Measurements from ENCODE around the gene C22orf23. TPM values are rescaled to one million over a fixed set of nuclear protein-coding genes. Genes with fewer than 3 reads are reported as not detected.
"Not testable (repeated sequence)": the region's sequence is repeated elsewhere in the genome, so short reads cannot be mapped to it uniquely, and the experiment has no call there.

C22orf23 gene
- total RNA-seq, 1 experiment from 2014 or later = 0.22 TPM

DNA sequence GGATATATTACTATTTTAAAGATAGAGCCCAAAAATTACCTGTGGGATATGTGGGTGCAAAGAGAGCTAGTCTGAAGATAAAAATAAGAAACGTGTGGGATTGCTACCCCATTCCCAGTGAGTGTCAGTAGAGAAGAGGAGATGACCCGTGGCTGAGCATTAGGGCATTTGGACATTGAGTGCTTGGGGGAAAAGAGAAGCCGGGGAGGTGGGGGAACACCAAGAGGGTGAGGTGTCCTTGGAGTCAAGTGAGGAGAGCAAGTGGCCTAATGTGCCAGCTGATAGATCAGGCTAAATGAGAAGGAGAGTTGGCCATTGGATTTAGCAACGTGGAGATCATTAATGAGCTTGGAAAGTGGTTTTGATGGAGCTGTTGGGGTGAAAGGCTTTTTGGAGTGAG lies 1.3 kb upstream of the C22orf23 start:
- no peak for DNase-seq (ENCODE audit: low read depth)

DNA sequence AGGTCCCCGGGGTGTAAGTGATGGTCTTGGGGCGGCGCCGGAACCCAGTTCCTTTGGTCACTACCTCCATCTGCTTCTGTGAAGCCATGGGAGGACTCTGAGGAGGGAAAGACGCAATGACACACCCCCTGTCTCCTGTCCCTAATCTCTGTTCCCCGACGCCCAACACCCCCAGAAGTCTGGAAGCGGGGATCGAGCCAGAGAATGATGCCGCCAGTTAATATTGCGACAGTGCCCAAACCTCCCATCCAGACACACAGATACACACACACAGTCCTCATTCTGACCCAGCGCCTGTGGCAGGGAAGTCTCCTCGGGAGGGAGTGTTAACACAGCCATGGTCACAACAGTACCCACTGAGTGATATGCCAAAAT lies 352 bp downstream of the C22orf23 start:
- DNase-seq (ENCODE audit: low read depth) = no peak

DNA sequence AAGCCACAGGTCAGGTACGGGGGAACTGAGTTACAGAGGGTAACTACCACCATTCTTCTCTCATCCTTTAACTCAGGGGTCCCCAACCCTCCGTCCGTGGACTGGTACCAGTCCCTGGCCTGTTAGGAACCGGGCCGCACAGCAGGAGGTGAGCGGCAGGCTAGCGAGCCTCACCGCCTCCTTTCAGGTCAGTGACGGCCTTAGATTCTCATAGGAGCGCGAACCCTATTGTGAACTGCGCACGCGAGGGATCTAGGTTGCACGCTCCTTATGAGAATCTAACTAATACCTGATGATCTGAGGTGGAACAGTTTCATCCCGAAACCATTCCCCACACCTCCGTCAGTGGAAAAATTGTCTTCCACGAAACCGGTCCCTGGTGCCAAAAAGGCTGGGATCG lies 772 bp downstream of the C22orf23 start:
- DNase-seq (ENCODE audit: low read depth) = not testable (repeated sequence)

DNA sequence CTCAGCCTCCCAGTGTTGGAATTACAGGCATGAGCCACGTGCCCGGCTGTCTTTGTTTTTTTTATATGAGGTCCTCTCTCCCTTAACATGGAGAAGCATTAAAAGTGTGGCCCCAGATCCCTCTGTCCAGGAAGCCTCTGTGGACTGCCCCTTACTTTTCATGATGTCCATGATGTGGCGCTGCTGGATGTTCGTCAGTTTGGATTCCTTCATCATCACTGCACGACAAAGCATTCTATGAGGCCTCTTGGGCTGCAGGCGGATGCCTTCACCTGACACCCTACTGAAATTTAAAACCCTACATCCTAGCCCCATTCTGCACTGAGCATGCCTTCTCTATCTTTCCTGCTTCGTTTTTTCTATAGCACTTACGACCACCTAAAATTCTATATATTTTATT lies 2.1 kb downstream of the C22orf23 start:
- peak; percentile 19 for DNase-seq (ENCODE audit: low read depth)

DNA sequence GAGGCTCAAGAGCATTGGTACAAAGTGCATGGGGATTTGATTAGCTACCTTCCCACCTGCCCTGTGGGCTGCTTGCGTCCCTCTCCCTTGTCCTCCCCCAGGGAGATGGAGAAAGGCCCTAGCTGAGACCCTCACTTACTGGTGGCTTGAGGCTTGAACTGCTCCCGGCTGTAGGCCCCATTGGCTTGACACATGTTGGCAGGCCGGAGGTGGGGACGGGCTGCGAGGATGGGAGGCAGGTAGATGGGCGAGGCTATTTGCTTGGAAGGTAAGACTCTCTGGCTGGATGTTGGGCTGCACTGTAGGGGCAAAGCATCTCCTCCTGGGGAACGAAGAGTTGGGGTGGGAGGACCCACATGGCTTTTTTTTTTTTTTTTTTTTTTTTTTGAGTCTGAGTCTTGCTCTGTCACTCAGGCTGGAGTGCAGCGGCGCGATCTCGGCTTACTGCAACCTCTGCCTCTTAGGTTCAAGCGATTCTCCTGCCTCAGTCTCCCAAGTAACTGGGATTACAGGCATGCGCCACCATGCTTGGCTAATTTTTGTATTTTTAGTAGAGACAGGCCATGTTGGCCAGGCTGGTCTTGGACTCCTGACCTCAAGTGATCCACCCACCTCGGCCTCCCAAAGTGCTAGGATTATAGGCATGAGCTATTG lies 6.1 kb downstream of the C22orf23 start:
- DNase-seq (ENCODE audit: low read depth) = not testable (repeated sequence)

DNA sequence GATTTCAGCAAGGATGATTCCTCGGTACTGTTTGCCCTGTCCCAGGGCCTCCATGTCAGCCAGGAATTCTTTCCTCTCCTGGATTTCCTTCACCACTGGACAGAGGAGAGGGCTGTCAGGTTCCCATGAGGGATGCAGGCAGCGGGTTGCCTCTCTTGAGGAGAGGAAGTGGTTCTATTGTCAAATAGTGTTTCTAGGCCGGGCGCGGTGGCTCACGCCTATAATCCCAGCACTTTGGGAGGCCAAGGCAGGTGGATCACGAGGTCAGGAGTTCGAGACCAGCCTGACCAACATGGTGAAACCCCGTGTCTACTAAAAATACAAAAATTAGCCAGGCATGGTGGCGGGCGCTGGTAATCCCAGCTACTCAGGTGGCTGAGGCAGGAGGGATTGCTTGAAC lies 9.0 kb downstream of the C22orf23 start:
- not testable (repeated sequence) for DNase-seq (ENCODE audit: low read depth)

DNA sequence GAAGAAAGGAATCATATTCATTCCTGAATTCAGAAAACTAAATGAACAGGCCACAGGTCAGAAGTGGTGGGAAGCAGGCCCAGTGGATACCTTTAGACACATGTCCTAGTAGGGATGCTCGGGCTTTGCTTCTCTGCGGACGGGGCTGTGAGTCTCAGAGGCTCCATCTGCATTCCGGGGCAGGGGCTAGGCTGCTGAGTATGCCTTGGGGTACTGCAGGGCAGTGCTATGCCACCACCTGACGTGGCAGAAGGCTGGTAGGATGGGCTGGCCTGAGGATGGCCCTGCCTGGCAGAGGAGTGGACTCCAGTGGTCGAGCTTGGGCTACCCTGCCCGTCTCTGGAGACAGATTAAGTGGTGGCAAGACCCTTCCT lies 9.6 kb downstream of the C22orf23 start:
- DNase-seq (ENCODE audit: low read depth) = no peak

DNA sequence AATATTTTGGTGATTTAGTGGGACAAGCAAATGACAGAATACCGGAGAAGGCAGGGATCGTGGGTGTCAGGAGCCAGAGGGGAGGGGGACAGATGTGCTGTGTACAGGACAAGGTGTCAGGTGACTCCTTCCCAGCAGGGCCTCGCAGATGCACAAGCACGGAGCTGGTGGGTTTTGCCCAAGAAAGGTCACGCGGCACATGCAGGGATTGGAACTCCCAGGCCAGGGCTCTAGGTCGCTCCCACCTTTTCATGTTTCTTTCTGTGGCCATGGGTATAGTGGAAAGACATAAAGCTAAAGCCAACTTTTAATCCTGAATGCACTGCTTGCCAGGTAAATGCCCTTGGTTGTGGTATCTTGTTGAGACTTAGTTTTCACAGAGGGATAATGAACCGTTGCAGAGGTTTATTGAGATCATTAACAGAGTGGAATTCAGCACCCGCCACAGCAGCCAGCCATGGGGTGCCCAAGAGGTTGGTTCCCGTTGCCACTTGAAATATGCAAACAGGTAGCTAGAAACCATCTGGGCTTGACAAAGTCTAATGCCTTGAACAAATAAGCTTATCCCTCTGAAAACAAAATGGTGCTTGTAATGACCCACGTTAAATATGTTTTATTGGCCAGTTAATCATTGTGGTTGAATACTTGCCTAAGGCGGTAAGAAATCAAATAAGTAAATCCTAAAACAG lies 10.1 kb downstream of the C22orf23 start:
- peak; percentile 9 for DNase-seq (ENCODE audit: low read depth)

DNA sequence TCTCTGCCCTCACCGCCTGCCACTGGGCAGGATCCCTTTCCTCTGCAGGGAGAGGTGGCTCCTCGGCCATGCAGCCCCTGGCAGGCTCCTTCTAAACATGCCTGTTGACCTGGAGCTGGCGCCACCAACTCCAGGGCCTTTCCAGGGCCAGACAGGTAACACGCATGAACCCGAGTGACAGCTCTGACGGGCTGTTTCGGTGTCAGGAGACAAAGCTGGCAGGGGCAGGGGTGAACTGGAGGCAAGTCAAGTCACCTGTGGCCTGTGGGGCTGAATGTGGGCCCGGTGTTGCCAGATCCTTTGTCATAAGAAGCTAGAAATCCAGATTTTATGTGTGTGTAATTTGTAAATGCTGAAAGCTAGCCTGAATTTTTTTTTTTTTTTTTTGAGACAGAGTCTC lies 11.3 kb downstream of the C22orf23 start:
- DNase-seq (ENCODE audit: low read depth) = no peak

DNA sequence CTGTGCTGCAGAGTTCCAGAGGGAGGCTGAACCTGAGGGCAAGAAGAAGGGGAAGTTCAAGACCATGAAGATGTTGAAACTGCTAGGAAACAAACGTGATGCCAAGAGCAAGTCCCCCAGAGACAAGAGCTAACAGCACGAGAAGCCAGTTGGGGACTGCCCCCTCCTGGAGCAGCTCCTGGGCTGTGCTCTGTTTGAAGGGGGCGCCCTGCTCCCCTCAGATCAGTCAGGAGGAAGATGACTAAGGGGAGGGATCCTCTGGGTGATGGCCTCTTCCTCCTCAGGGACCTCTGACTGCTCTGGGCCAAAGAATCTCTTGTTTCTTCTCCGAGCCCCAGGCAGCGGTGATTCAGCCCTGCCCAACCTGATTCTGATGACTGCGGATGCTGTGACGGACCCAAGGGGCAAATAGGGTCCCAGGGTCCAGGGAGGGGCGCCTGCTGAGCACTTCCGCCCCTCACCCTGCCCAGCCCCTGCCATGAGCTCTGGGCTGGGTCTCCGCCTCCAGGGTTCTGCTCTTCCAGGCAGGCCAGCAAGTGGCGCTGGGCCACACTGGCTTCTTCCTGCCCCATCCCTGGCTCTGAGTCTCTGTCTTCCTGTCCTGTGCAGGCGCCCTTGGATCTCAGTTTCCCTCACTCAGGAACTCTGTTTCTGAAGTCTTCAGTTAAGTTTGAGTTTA lies 12.6 kb downstream of the C22orf23 start:
- no peak for DNase-seq (ENCODE audit: low read depth)

DNA sequence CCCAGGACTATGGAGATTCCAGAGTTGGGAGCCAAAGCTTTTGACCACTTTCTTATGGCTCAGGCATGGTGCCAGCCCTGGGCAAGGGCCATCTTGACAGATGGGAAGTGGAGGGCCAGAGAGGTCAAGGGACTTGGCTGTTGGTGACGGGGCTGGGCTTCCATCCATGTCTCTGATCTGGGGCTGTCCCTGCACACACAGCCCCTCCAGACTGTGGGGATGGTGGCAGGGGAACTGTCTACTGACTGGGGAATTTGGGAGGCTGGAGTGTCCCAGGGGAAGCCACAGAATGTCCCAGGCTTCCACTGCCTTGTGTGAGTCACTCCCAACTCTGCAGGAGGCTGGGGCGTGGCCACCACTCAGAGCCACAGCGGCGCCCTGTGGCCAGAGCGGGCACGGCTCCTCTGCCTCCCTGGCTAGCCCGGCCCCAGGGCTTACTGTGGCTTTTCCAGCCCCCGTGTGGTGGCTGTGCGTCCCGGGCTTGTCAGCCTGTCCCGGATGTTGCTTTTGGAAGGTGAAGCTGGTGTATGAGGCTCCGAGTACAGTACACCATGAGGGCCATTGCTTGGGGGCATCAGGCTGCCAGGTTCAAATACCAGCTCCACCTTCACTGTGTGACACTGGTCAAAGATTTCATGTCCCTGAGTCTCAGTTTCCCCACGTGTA lies 19.6 kb downstream of the C22orf23 start:
- DNase-seq (ENCODE audit: low read depth) = peak; percentile 92

DNA sequence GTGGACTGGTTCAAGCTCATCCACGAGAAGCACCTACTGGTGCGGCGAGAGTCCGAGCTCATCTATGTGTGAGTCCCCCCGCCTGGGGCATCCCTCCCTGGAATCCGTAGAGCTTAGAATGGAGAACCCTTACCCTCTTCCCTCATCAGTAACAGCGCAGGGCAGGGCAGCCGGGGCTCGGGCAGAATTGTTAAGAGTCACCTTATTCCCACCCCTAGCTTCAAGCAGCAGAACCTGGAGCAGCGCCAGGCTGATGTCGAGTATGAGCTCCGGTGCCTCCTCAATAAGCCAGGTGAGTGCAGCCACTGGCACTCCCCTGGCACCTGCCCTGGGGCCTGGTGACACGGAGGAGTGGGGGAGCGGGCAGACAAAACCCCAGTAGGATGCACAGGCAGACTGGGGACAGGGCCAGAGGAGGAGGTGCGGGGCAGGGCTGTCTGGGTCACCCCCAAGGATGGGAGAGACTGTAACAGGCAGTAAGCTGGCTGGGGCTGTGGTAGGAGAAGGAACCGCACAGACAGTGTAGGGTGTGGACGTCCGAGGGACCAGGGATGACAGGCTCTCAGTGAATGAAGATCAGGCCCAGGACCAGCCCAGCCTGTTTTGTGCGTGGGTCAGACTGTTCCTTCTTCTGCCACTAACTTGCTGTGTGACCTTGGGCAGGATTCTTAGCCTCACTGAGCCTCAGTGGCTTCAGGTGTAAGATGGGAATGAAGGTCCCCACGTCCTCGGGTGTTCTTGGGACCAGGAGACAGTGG lies 20.4 kb downstream of the C22orf23 start:
- DNase-seq (ENCODE audit: low read depth) = no peak

DNA sequence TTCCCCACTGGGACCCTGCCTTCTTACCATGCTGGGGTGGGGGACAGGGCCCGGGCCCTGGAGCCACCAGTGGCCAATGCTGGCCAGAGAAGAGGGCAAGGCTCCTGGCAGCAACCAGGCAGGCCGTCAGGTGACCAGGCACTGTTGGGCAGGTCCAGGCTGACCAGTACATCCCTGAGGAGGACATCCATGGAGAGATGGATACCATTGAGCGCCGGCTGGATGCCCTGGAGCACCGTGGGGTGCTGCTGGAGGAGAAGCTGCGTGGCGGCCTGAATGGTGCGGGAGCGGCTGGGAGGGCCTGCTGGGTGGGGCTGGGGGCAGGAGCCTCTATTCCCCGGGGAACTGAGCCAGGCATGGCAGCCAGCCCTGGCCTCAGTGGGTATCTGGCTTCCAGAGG lies 21.0 kb downstream of the C22orf23 start:
- no peak for DNase-seq (ENCODE audit: low read depth)

DNA sequence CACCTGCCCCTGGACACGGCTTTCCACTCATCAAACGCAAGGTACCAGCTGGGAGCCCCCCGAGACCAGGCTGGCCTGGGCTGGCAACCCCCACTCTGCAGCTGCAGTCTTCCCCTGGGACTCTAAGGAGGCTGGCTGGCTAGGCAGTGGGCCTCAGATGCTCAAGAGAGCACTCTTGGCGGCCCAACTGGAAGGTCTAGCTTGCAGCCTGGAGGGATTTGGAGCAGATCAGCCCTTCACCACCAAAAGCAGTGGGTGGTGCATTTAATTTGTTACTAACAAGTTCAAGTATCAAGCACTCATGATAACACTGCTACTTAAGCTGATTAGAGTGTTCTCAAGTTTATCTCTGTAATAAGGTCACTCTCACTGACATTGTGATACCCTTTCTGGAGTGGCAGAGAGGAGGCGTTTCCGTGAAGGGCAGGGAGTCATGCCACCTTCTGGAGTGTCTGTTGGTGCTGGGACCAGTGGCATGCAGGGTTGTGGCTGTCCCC lies 21.5 kb downstream of the C22orf23 start:
- no peak for DNase-seq (ENCODE audit: low read depth)

DNA sequence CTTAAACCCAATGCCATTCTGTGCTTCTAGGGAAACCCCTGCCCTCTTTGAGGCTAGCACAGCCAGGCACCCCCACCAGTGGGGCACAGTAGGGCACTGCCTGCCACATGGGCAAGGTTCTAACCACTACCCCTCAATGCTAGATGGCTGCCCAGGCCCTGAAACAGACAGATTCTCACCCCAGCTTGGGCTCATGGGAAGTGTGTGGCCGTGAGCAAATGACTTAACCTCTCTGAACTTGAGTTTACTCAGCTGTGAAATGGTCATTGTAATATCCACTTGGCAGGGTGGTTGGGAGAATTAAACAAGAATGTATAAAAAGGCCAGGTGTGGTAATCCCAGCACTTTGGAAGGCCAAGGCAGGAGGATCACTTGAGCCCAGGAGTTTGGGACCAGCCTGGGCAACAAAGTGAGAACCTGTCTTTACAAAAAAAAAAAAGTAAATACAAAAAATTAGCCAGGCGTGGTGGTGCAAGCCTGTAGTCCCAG lies 22.4 kb downstream of the C22orf23 start:
- DNase-seq (ENCODE audit: low read depth) = no peak

DNA sequence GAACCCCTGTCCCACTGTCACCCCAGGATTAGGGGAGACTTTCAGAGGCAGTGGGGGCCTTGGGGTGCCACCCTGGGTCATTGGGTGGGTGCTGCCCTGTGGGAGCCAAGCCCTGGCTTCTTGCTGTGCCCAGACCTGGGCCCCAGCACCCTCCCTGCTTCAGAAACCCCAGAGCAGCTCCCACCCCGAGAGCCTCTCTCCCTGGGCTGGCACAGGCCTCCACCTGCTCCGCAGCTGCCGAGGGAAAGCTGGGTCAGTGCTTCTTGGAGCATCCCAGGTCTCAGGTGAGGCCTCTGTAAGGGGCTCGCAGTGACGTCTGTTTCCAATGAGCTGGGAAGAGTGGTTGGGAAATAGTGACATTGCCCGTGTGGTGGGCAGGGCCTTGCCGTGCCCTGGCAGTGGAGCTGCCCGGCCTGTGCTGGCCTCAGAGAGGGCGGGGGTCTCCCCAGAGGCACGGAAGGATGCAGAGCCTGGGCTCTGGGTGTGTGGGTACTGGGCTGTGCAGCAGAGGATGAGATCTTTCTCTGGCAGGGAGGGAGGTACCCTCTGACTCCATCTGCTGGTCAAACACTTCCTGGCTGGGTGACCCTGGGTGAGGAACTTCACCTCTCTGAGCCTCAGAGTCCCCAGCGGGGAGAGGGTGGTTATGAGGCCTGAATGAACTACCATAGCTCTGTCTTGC lies 23.0 kb downstream of the C22orf23 start:
- DNase-seq (ENCODE audit: low read depth) = no peak

DNA sequence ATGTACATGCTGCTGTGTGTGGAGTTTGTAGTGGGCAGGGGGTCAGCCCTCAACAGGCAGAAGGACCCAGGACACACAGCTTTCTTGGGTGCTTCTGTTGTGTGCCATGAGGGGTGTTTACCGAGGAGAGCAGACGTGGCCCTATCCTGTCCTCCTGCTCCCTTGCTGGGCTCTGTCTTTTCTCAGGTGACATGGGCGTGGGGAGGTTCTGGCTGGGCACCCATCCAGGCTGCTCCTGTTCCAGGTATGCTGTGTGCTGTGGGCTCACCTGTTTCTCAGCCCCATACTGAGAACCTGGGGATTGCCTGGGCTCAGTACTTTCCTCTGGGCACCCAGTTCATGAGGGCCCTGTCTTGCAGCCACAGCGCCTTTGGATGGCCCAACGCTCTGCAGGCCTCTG lies 24.0 kb downstream of the C22orf23 start:
- no peak for DNase-seq (ENCODE audit: low read depth)

DNA sequence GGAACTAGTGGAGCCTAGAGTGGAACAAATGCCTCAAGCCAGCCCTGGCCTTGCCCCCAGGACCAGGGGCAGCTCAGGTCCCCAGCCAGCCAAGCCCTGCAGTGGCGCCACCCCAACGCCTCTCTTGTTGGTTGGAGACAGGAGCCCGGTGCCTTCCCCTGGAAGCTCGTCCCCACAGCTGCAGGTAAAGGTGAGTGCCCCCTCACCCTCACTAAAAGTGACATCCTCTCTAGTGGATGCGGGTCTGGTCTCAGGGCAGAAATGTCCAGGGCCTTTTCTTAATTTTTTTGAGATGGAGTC lies 25.8 kb downstream of the C22orf23 start:
- no peak for DNase-seq (ENCODE audit: low read depth)

DNA sequence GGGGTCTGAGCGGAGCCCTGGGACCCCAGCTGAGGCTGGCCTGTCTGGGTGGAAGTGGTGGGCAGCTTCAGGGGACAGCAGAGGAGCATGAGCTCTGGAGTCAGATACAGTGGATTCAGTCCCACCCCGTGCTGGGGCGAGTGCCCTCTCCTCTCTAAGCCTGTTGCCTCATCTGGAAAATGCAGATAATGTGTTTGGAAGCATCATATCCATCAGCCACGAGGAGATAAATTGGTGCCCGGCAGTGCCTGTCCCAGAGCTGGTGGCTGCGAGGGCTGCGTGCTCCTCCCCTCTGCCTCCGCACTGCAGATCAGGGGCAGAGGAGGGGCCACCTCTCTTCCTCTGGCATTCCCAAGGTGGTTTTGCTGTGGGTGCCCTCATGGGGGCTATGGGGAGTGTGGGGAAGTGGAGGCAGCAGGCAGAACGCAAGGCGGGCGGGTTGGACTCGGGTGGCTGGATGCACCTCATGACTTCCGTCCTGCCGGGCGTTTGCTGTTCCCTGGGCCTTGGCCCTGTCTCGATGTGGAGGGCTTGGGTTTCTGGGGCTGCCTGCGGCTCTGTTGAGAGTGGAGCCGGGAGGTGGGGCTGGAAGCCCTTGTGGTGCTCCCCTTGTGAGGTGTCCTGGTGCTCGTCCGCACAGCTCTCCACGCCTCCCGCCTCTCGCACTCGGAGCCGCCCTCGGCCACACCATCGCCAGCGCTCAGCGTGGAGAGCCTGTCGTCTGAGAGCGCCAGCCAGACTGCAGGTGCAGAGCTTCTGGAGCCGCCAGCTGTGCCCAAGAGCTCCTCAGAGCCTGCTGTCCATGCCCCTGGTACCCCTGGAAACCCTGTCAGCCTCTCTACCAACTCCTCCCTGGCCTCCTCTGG lies 26.4 kb downstream of the C22orf23 start:
- DNase-seq (ENCODE audit: low read depth) = no peak

DNA sequence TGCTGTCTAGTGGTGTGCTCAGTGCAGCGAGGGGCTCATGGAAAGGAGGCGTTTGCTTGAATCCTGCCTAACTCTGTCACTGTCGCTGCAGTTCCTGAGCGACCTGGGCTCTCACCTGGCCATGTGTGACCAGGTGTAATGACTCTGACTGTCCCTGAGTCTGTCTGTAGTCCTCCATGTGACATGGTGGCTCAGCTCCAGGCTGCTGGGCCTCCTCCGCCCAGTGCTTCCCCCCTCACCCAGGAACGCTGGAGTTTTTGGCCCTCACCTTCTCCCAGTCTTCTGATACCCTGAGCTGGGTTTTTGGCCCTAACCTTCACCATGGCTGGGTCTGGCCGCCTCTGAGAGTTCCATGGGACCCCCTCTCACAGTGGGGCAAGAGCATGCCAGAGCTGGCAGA lies 27.0 kb downstream of the C22orf23 start:
- DNase-seq (ENCODE audit: low read depth) = no peak

Data from M059J (cell line).